HAP-1 (cell line): ENCODE measurements around the gene MRPL21.

Experiments used
- DNase-seq, 2 experiments: peaks; one replicate each; pipeline ENCODE4 v3.0.0-alpha.2; 2016 to 2020; ENCODE audit warnings: low spot score in 2 of 2
- H3K27me3 ChIP-seq: fragments of 250-450 bp; sonication (Bioruptor Pico); 2 replicates; pipeline ENCODE4 v1.5.1; 2020; ENCODE audit warnings: low read depth, mild to moderate bottlenecking, moderate library complexity
- H3K36me3 ChIP-seq: fragments of 250-450 bp; sonication (Bioruptor Pico); replicated peaks from 2 replicates; pipeline ENCODE4 v1.5.1; 2020; ENCODE audit warnings: mild to moderate bottlenecking
- H3K4me1 ChIP-seq: fragments of 250-450 bp; sonication (Bioruptor Pico); 2 replicates; pipeline ENCODE4 v1.5.1; 2020; ENCODE audit warnings: mild to moderate bottlenecking
- H3K4me3 ChIP-seq: fragments of 250-450 bp; sonication (Bioruptor Pico); 2 replicates; pipeline ENCODE4 v1.5.1; 2020; ENCODE audit warnings: mild to moderate bottlenecking, moderate library complexity
- H3K9me3 ChIP-seq: fragments of 250-450 bp; sonication (Bioruptor Pico); 2 replicates; pipeline ENCODE4 v1.5.1; 2020; ENCODE audit warnings: mild to moderate bottlenecking, moderate library complexity
- in situ Hi-C: fragments of 300-500 bp; cut with MboI; formaldehyde crosslinking; loops from 3 replicates; pipeline ENCODE4 v1.14.3; 2020; ENCODE audit warnings: low sequenced_read_pairs, inconsistent platforms, mixed read lengths

MRPL21 gene

DNA sequence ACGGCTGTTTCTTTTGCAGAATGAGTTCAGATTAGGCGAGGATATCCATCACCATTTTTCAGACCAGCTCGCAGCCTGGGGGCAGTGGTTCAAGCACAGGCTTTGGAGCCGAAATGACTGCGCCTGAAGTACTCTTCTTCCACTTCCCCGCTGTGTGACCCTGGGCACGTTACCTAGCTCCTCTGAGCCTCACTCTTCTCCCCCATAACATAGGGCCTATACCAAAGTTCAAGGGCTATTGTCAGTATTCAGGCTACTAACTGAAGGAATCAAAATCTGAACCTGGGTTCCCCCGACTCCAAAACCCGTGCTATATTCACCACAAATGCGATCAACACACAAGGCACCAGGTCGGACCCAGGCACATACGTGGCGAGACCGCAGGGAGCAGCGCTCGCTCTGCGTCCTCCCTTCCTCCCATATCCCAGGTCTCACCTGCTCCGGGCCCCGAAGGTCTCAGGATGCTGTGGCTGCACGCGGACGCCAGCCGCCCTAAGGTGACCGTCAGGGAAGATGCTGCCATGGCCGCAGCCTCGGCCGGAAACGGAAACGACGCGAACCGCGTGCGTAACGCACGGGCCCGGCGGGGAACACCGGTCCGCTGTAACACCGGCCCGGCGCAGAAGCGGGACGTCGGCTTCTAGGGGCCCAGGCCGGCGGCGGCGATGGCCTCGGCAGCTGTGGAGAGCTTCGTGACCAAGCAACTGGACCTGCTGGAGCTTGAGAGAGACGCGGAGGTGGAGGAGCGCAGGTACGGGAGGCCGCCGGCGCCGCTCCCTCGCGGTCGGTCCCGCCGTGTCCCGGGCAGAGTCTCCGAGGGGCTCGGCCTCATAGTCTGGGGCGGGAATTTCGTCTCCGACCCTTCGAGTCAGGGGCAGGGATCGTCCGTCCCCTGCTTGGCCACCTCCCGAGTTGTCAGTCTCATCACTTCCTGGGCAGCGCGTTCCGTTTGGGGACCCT is at the start of gene MRPL21, which contains the start of gene IGHMBP2:
TSS of gene MRPL21 (minus strand) at position 545 of the 960 bp plus-strand sequence. CDS start at position 523, 22 bp downstream.
TSS of gene IGHMBP2 (plus strand) at position 604 of the 960 bp plus-strand sequence. CDS start at position 666, 62 bp downstream.
- Histone ChIP-seq H3K27me3 (no peaks in the 10 kb centered on the region), H3K4me3 (peak within 1 kb of the TSS; percentile 90), H3K9me3 (no peaks in the 10 kb centered on the region), H3K36me3 (peaks cover 39% of the 10 kb centered on the region), H3K4me1 (peaks cover 14% of the 10 kb centered on the region)
- DNase-seq = peak; percentile 56 to 90
- in situ Hi-C loops = no loop called here

- in situ Hi-C loops = no loop called here
- no peaks in the 10 kb centered on the region for H3K36me3 ChIP-seq
- no peak overlapping the region for H3K4me3 ChIP-seq
- H3K9me3 ChIP-seq = no peaks in the 10 kb centered on the region
- DNase-seq = no peak
- no peaks in the 10 kb centered on the region for H3K4me1 ChIP-seq
- no peaks in the 10 kb centered on the region for H3K27me3 ChIP-seq
Measured at GRCh38 chr11:68950762-68951161, 47.1 kb upstream of the MRPL21 start.

DNA sequence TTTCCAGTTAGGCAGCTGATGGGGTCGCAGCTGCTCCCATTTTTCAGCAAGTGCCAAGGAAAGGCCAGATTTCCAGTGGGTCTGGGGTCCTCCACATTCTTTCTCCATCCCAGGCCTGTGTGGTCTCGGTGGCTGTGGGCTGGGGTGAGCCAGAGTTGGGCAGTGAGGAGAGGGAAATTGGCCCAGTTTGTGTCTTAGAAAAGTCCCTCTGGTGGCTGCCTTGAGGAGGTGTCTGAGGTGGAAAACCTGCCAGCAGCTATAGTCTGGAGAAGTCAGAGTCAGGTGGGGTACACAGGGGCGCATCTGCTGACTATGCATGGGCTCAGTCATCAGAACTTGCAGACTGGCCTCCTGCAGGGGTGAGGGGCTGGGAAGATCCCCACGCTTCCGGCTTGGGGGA is 46.6 kb upstream of the MRPL21 start:
- in situ Hi-C loops = no loop called here
- no peak overlapping the region for H3K4me3 ChIP-seq
- DNase-seq = peak in 1 of 2 experiments; percentile 24

DNA sequence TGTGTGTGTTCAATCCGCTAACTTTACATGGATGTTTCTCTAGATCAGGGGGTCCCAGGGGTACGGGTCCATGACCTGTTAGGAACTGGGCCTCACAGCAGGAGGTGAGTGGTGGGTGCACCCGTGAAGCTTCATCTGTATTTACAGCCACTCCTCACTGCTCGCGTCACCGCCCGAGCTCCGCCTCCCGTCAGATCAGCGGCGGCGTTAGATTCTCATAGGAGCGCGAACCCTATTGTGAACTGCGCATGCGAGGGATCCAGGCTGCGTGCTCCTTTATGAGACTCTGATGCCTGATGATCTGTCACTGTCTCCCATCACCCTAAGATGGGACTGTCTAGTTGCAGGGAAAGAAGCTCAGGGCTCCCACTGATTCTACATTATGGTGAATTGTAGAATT is 45.3 kb upstream of the MRPL21 start:
- DNase-seq = no peak
- H3K27me3 ChIP-seq = no peaks in the 10 kb centered on the region
- in situ Hi-C loops = no loop called here
- no peak overlapping the region for H3K4me3 ChIP-seq
- no peaks in the 10 kb centered on the region for H3K4me1 ChIP-seq
- H3K9me3 ChIP-seq = no peaks in the 10 kb centered on the region
- H3K36me3 ChIP-seq = no peaks in the 10 kb centered on the region

More for the DNA sequence above, 46.6 kb upstream of the MRPL21 start:
- Histone ChIP-seq H3K36me3 (no peaks in the 10 kb centered on the region), H3K9me3 (no peaks in the 10 kb centered on the region), H3K4me1 (no peaks in the 10 kb centered on the region), H3K27me3 (no peaks in the 10 kb centered on the region)

GRCh38 chr11:68948496-68948895 is 44.9 kb upstream of the MRPL21 start:
- H3K36me3 ChIP-seq = no peaks in the 10 kb centered on the region
- in situ Hi-C loops = no loop called here
- H3K4me1 ChIP-seq = no peaks in the 10 kb centered on the region
- H3K9me3 ChIP-seq = no peaks in the 10 kb centered on the region
- H3K27me3 ChIP-seq = no peaks in the 10 kb centered on the region
- no peak for DNase-seq
- no peak overlapping the region for H3K4me3 ChIP-seq

DNA sequence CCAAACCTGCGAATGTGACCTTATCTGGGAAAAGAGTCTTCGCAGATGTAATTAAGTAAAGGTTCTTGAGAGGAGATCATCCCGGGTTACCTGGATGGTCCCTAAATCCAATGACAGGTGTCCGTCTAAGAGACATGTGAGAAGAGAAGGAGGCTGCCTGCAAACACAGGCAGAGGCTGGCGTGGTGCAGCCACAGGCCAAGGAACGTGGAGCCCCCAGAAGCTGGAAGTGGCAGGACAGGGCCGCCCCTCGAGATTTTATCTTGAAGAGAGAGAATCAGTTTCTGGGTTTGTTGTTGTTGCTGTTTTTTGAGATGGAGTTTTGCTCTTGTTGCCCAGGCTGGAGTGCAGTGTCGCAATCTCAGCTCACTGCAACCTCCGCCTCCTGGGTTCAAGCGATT is 43.5 kb upstream of the MRPL21 start:
- Histone ChIP-seq H3K9me3 (no peaks in the 10 kb centered on the region), H3K4me3 (no peak overlapping the region), H3K27me3 (no peaks in the 10 kb centered on the region), H3K4me1 (no peaks in the 10 kb centered on the region), H3K36me3 (no peaks in the 10 kb centered on the region)
- in situ Hi-C loops = no loop called here
- no peak for DNase-seq

DNA sequence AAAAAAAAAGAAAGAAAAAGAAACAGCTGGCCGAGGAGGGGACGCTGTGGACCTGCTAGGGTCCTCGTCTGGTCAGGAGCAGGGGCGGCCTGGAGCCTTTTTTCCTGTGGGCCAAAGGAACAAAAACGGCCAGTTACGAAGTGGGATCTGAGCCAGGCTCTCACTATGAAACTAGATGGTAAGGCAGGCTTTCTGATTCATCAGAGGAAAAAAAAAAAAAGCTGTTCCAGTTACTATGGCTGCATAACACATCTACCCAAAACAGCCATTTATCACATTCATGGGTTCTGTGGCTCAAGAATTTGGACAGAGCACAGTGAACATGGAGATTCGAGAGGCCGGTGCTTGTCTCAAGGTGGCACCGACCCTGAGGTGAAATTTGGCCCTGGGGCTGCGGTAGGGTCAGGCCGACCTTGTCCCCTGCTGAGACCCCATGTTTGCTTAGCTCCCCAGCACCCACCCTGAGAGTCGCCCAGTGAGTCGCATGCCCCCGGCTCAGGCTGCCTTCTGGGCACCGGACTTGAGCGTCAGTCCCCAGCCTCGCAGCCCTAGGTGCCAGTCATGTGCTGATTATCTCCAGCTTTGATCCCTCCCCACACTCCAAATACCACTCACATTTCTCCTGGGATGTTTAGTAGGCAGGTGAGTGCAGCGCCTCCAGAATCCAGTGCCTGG is 42.9 kb upstream of the MRPL21 start:
- no peaks in the 10 kb centered on the region for H3K27me3 ChIP-seq
- H3K4me3 ChIP-seq = no peak overlapping the region
- no peaks in the 10 kb centered on the region for H3K36me3 ChIP-seq
- H3K9me3 ChIP-seq = no peaks in the 10 kb centered on the region
- H3K4me1 ChIP-seq = no peaks in the 10 kb centered on the region
- no peak for DNase-seq
- in situ Hi-C loops = no loop called here

DNA sequence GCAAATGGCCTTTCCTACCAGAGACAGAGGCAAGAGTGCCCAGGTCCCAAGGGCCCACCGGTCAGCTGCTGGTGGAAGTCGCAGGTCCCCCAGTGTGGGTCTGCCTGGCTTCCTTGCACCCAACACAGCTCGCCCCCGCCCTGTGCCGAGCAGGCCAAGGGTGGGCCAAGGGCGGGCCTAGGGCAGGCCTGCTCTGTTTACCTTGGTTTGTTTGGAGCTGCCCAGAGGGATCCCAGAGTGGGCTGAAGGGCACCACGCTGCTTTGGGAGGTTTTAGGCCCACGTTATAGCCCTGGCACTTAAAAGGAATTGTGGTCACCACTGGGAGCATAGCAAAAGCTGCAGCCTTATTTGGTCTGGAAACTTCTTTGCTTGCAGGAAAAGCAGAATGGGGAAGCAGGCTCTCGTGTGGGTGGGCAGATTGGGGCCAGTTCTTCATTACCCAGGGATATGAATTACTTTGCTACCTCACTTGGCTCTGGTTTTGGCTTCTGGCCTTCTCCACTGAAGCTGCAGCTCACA is 39.2 kb upstream of the MRPL21 start:
- no peaks in the 10 kb centered on the region for H3K4me1 ChIP-seq
- DNase-seq = no peak
- no peak overlapping the region for H3K4me3 ChIP-seq
- in situ Hi-C loops = no loop called here
- H3K27me3 ChIP-seq = no peaks in the 10 kb centered on the region
- H3K36me3 ChIP-seq = peaks cover 7% of the 10 kb centered on the region
- H3K9me3 ChIP-seq = no peaks in the 10 kb centered on the region

GRCh38 chr11:68942095-68942620 is 38.5 kb upstream of the MRPL21 start:
- no peaks in the 10 kb centered on the region for H3K27me3 ChIP-seq
- H3K4me1 ChIP-seq = no peaks in the 10 kb centered on the region
- no peak for DNase-seq
- no peaks in the 10 kb centered on the region for H3K9me3 ChIP-seq
- no peak overlapping the region for H3K4me3 ChIP-seq
- peaks cover 13% of the 10 kb centered on the region for H3K36me3 ChIP-seq
- in situ Hi-C loops = no loop called here

GRCh38 chr11:68941324-68942094 is 37.9 kb upstream of the MRPL21 start:
- no peaks in the 10 kb centered on the region for H3K4me1 ChIP-seq
- H3K9me3 ChIP-seq = no peaks in the 10 kb centered on the region
- in situ Hi-C loops = no loop called here
- H3K36me3 ChIP-seq = peaks cover 20% of the 10 kb centered on the region
- DNase-seq = no peak
- H3K27me3 ChIP-seq = no peaks in the 10 kb centered on the region
- no peak overlapping the region for H3K4me3 ChIP-seq

GRCh38 chr11:68940651-68941323 is 37.2 kb upstream of the MRPL21 start:
- H3K27me3 ChIP-seq = no peaks in the 10 kb centered on the region
- no peak for DNase-seq
- H3K4me1 ChIP-seq = no peaks in the 10 kb centered on the region
- H3K4me3 ChIP-seq = no peak overlapping the region
- peaks cover 27% of the 10 kb centered on the region for H3K36me3 ChIP-seq
- no peaks in the 10 kb centered on the region for H3K9me3 ChIP-seq
- in situ Hi-C loops = no loop called here

- Histone ChIP-seq H3K36me3 (peaks cover 30% of the 10 kb centered on the region), H3K4me3 (no peak overlapping the region), H3K4me1 (no peaks in the 10 kb centered on the region), H3K9me3 (no peaks in the 10 kb centered on the region), H3K27me3 (no peaks in the 10 kb centered on the region)
- no peak for DNase-seq
- in situ Hi-C loops = loop anchor here (10.0 kb wide), 1 partner anchor 55 kb away; no protein-coding TSS in a partner anchor
Measured at GRCh38 chr11:68939583-68940555, 36.2 kb upstream of the MRPL21 start.
